HG02885 (cell line): ENCODE data around the gene INSYN2B.
"Not testable (repeated sequence)": the region's sequence is repeated elsewhere in the genome, so short reads cannot be mapped to it uniquely, and the experiment has no call there.

Source experiments
- ATAC-seq: cut with Tn5 transposase; IDR thresholded peaks from one replicate; pipeline ENCODE4 v1.9.1; 2021; ENCODE audit warnings: mild to moderate bottlenecking; ENCODE audit not compliant: unreplicated experiment, poor library complexity

The INSYN2B gene

DNA sequence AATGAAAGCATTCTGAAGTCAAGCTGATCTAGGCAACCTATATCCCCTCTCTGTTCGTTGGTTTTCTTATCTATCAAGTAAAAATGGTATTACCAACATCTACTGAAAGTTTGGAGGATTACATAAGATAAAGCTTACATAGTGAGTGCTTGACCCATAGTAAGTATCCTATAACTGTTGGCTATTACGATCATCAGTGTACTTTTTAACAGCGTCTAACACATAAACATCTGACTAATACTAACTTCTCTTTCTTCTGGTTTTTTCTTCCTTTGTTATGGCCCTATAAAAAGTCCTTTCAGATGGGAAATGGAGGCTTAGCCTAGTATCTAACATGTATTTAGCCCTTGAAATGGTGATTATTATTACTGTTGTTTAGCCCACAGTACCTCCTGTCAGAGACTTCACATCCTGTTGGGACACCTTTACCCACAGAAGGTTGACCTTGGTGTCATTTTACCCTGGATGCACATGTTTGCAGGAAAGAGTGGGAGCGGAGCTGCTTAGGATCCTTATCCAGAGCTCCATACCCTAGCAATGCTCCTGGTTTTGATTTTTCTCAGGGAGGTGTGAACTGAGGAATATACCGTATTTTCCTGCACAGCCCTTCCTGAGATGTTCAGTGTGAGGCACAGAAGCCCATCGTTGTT lies 6.0 kb downstream of the INSYN2B start:
- ATAC-seq: no peak

DNA sequence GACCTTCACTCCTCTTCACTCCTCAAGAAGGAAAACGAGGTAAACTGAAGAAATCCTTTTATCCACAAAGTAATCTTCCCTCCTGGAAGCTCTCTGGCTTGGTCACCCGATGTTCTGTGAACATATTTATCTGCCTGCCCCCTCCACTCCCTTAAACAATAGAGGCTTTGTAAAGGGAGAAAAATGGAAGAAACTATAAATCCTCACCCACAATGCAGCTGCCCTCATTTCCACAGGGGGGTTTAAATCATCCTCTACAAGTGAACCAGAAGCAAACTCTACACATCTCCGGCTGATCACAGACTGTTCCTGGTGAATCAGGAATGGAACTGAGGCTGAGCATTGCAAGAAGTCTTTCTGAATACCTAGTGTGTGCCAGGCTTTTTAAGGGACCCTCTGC lies 7.2 kb downstream of the INSYN2B start:
- no peak for ATAC-seq

DNA sequence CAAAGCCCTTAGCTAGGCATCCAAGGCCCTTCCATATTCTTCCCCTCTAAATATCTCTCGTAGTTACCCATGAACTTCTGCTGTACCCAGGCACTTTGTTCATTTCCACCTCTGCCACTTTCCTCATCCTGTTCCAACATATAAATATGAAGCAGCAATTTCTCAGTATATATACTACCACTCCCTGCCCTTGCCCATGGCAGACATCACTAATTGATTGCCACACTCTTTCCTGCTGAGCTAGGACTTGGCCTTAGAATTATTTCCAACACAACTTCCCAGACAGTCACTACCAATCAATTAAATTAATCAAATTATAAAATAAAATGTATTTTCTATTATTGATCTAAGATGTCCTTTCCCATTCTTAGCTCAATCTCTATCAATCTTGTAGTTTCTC lies 8.5 kb downstream of the INSYN2B start:
- ATAC-seq: no peak

DNA sequence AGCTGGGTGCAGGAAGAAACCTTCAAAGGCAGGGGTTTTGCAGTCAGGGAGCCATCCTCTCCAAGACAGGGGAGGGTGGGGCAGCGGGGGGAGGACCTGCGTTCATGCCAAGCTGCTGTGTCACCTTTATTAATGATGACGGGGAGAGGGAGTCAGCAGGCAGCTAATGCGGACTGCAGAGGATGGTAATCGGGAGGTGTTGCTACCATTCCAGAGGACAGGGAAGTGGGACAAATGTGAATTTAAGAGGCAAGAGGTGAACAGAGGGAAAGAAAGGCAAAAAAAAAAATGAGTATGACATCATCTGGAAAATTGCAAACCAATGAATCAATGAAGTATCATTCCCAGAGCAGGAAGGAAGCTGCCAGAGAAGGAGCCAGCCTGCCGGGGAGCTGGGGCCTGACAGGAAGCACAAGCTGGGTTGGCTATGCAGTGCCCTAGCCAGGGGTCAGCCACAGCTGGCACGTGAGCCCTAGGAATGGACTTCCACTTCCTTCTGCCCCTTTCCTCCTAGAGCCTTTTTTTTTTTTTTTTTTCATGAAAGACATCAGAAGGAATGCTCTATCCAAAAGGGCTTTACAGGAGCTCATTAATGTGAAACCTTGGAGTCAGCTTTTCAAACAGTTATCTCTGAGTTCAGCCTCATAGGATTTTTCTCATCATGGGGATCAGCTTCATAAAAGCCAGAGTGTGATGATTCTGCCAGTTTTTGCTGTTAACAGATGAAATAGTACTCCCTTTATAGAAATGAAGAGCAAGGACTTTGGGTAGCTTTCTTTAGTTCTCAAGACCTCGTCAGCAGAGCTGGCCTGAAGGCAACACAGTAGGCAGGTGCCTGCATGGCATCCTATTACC lies 9.2 kb downstream of the INSYN2B start:
- ATAC-seq: no peak

DNA sequence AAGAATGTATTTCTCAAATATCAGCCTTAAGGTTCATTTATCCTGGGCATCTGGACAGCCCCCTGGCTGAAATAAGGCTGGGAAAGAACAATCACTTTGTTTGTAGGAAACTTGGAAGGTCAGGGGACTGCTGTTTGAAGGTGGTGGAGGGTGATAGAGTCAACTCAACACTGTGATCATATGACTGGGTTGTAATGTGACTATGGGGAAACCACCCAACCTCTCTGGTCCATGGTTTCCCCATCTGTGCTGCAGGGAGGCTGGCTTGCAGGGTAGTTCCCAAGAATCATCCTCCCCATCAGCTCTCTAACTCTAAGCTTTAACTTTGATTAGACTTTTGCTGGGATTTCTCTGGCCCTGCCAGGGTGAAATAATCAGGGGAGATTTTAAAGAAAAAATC lies 10.0 kb downstream of the INSYN2B start:
- ATAC-seq: peak; percentile 71

DNA sequence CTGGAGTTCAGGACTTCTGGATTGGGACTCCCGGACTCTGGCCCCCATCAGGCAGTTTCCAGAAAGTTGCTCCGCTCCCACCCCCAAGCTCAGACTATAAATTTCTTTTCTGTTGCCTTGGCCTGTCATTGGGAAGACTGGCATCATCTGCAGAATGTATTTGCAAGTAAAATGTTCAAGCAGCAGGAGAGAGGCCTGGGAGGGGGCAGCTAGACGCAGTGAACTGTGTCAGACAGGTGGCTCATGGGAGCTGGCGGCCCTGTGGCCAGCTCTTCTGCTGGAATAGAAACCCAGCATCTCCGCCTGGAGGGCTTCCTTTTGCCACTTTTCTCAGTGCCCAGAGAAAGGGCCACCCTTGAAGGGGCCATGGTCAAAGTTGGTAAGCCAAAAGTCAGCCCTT lies 16.0 kb downstream of the INSYN2B start:
- ATAC-seq: no peak

DNA sequence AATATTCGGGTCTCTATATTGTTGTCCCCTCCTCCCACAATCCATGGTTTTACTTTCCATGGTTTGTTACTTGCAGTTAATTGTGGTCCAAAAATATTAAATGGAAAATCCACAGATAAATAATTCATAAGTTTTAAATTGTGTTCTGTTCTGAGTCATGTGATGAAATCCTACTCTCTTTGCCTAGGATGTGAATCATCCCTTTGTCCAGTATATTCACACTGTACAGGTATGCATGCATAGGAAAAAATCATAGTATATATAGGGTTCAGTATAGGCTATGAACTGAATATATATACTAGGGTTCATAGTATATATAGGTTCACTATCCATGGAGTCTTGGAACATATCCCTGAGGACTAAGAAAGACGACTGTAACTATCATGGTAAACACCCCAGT lies 19.6 kb downstream of the INSYN2B start:
- ATAC-seq: no peak

DNA sequence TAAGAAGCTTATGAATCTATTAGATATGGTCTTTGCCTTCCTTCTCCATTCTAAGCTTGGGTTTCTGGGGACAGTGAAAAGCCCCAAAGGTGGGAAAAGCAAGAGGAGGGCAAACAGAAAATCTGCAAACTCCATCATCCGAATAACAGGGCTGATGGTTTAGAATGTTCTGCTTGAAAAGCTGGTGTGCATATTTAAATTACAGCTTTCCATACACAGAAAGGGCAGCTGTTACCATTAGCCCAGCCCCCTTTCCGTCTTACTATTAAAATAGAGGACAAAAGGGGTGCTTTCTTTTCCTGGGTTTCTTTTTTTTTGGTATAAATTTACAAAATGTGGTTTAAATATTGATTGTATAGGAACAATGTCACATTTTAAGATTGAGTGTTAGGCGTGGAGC lies 22.0 kb downstream of the INSYN2B start:
- no peak for ATAC-seq

DNA sequence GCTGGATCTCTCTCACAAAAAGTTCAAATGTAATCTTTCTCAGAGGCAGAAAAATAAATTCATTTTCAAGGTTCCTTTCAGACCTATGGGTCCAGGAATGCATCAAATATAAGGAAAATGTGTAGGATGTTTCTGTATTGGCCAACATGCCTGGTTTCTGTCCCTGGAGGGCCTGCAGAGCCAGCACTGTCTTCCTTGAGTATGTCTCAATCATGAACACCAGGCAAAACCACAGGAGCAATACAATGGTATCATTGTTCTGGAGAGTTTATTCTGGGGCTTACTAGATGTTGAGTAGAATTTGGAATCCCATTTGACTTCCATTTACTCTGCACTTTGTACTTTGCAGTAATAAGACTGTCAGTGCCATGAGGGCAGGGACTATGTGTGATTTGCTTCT lies 23.5 kb downstream of the INSYN2B start:
- ATAC-seq: no peak

DNA sequence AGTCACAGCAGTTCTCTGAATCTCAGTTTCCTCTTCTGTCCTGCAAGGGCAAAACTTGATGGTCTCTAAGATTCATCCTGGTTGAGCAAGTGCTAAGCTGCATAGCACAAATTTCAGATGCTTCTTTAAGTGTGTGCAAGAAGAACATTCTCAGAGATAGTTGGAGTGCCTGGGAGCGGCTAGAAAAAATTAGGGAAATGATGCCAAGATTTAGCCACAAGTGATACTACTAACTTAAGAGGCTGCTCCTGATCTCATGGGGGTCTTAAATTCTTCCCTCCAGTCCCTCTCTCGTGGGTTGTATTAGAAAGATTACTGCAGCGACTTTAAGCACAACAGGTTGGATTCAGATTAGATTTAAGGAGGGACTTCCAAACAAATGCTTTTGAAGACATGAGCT lies 24.2 kb downstream of the INSYN2B start:
- ATAC-seq: no peak

DNA sequence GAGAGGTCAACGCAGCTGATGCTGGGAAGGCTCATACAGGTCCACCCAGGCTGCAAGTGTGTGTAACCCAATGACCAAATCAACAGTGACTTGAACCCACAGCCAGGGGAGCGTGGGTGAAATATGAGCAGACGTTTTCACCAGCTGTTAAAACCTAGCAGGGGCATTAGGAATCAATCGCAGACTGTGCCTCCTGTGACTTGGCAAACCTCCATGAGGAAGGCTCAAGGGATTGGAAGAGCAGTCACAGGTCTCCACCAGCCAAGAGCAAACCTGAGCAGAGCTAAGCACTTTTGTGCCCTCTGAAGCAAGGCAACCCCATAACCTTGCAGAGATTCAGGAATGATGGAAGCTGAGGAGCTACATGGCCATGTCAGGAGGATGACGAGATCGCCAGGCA lies 25.5 kb downstream of the INSYN2B start:
- ATAC-seq: no peak

DNA sequence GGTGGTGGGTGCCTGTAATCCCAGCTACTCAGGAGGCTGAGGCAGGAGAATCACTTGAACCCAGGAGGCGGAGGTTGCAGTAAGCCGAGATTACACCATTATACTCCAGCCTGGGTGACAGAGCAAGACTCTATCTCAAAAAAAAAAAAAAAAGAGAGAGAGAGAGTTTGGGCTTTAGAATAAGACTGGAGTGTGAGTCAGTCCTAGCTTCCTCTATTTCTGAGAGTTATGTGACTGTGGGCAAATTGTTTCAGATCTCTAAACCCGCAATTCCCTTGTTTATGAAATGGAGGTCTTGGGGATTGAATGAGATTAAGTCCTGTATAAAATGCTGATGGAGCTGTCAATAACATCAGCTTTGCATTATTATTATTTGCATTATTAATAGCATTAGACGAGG lies 27.1 kb downstream of the INSYN2B start:
- ATAC-seq: not testable (repeated sequence)

DNA sequence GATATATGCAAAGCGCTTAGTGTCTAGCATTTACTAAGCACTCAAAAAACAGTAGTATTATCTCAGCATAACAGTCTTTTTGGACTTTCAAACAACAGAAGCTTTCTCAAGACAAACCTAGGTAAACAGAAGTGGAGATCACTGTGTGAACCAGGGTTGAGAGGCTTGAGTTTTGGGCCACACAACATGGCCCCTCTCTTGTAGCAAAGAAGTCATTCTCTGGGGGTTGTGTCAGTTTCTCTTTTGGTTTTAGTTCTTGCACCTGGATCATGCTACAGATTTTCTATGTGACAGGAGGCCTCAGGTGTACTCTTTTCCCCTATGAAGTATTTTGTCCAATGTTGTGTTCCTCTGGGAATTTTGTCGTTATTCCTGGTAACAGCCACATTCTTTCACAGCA lies 30.0 kb downstream of the INSYN2B start:
- no peak for ATAC-seq

DNA sequence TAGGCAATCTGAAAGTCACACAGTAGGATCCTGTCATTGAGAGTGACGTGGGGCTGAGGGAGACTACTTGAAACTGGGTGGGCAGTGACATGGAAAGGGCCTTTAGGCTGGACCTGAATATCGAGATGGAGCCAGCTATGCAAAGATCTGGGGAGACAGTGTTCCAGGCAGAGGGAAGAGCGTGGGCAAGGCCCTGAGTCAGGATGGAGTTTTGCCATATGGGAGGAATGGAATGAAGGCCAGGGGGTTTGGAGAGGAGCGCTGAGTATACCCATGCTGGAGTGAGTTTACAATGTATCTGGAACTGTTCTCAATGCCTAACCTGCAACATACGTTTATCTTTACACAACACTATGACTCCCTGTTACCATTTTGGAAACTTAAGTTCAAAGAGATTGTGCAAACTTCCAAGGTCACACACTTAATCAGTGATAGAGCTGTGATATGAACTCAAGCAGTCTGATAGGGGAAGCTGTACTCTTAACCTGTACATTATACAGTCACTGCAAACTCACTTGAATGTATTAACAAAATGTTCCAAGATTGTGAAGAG lies 33.5 kb downstream of the INSYN2B start:
- ATAC-seq: no peak

DNA sequence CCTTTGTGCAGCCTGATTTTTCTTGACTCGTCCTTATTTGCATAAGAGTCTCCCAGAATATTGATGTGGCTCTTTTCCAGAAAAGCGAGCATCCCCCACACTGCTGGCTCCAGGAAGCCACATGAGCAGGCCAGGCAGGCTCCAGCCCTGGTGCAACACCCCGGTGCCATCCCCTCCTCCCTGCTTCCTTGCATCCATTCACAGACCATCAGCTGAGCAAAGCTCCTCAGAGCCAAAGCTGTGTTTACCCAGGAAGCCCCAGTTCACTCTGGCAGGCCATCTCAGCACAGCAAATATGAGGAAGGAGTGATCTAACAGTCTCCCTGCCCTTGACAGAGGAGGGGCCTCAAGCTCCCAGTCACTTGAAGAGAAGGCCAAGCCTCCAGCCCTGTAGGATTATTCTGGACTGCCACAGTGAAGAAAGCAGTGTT lies 34.4 kb downstream of the INSYN2B start:
- no peak for ATAC-seq

DNA sequence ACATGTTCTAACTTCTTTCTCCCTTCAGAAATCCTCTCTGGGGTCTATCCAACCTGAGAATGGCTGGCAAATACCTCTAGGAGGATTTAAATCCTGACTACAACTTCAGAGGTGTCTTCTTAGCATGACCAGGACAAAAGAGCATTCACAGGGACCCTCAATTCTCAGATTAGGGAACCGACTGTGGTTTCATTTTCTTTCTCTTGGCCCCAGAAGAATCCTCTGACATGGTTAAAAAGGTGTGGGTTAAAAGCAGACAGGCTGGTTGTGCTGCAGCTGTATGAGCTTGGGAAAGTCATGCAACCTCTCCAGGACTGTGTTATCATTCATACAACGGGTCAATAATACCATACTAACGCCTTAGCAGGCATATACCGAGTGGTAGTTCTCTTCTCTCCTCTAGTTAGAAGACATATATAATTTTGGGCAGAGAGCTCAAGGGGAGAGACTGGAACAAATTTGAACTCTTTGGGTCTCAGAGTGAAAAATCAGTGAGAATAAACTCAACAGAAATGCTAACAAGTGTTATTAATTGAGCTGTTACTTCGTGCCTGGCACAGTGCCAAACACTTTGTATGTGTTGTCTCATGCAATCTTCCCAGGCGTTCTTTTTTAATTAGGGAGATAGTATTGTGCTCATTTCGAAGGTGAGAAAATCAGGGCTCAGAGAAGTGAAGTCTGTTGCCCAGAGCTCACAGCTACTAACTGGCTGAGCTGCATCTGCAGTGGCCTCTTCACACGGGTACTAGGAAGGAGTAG lies 35.2 kb downstream of the INSYN2B start:
- peak; percentile 54 for ATAC-seq

DNA sequence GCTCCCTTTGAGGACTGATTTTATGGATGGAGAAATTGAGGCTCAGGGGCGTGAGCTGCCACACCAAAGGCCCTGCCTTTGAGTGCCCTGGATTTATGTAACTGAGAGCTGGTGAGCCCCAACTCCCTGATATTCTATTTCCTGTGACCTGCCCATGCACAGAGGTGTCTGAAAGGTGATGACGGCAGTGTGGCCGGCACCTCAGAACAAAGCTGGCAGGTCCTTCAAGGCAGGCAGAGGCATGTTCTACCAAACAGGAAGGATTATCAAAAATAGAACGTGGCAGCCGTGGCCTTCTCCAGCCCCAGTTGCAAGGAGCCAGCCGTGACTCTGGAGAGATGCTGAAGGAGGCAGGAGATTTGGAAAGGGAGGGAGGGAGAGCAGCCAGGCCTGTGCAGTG lies 36.2 kb downstream of the INSYN2B start:
- ATAC-seq: no peak

DNA sequence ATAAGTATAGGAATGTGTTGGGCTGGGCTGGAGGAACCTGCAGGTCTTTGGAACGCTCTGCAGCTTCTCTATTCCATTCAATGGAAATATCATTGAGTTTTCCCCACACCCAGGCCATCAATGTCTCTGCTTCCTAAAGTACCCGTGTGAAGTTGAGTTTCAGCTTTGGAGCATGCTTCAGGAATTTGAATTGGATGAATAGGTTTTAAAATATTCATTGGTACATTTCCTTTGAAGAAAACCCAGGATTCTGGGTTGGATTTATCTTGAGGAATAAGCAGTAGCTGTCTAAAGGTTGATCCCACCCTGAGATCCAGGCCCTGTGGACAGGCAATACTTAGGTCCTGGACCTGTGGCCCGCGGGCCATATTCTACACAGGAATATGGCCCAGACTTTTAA lies 37.3 kb downstream of the INSYN2B start:
- ATAC-seq: no peak

DNA sequence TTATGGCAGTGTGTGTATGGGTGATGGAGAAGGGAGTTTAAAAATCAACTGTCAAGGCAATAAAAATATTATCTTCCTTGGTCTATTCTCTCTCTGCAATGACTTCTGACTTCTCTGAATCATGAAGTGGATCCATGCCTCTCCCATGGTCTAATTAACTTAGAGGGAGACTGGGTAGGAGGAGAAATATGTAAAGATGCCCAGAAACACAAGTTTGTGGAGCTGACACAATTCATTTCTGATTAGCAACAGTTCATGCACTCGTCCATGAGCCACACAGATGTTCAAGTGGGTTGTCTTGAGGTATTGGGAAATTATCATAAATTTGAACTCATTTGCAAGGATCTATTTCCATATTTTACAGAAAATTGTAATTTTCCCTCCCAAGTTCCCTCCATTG lies 38.1 kb downstream of the INSYN2B start:
- no peak for ATAC-seq

DNA sequence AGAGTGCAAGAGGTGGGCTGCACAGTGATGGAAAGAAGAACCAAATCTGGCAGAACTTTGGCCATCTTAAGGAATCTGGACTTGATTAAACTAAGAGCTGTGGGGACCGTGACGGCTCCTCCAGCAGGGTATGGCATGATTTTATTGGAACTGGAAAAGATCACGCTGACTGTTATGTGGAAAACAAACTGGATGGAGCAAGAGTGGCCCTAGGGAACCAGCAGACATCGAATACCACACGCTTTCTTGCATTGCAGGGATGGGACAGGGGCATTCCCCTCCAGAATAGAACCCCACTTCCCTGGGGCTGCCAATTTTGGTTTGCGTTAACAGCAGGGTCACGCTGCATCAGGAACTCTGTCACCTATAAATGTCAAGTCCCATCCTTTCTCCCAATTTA lies 38.8 kb downstream of the INSYN2B start:
- ATAC-seq: no peak

DNA sequence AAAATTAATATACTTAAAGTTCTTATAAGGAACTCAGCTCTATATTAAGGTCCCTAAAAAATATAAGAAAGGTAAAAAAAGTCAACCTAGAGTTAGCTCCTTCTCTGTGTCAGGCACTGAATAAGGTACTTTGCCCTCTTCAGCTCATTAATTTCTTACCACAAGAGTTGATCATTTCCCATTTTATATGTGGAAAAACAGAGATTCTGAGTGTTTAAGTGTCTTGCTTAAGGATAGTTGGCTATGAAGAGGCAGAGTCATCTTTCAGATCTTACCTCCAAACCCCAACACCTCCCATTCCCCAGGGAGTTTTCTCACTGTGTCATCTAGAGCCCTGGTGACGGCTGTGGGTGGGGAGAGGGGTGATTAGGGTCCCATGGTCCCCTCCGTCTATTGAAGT lies 40.6 kb downstream of the INSYN2B start:
- no peak for ATAC-seq
